ENCODE results near the gene HOXC4. TPM values are rescaled to one million over a fixed set of nuclear protein-coding genes. Genes with fewer than 3 reads are reported as not detected.

Gene HOXC4
- total and polyA plus RNA-seq, 2 experiments from 2014 or later: 2.2 to 3.1 TPM

- in situ Hi-C loops (cut with MboI): no loop called here
- H2AFZ ChIP-seq: peak overlapping the region; percentile 70
- no peak overlapping the region for H3K27ac ChIP-seq
- TF ChIP-seq EZH2 (IDR thresholded peaks at IDR 0.05; ENCODE audit: insufficient read depth, poor library complexity, severe bottlenecking) (no peak), EZH2phosphoT487 (IDR thresholded peaks at IDR 0.05; ENCODE audit: insufficient read depth, low read depth) (no peak)
- peak overlapping the region; percentile 72 for H3K4me3 ChIP-seq
- 57 to 67% methylated on average over 21 to 22 of the region's 22 CpGs for WGBS, 2 experiments (ENCODE audit: low coverage in 1 of 2, low lambda C conversion rate in 2 of 2, missing lambda C conversion rate in 2 of 2)
- no peaks in the 10 kb centered on the region for H4K20me1 ChIP-seq (ENCODE audit: insufficient read depth)
- H3K9me2 ChIP-seq (ENCODE audit: insufficient read depth): no peaks in the 10 kb centered on the region
- no peaks in the 10 kb centered on the region for H3K9me3 ChIP-seq (ENCODE audit: low read depth)
- H3F3A ChIP-seq (ENCODE audit: insufficient read depth): peaks cover 16% of the 10 kb centered on the region; the same call in 1 of the 2 replicates
- peaks cover 63% of the 10 kb centered on the region for H3K79me2 ChIP-seq (ENCODE audit: insufficient read depth)
- DNase-seq: peak; percentile 3
- peaks cover 34% of the 10 kb centered on the region for H3K4me1 ChIP-seq (ENCODE audit: insufficient read depth)
- peak overlapping the region; percentile 97 for H3K9ac ChIP-seq
- H3K27me3 ChIP-seq (replicated peaks; ENCODE audit: insufficient read depth): no peaks in the 10 kb centered on the region
- H3K36me3 ChIP-seq (ENCODE audit: low read depth): no peaks in the 10 kb centered on the region
- H3K4me2 ChIP-seq (ENCODE audit: unreplicated experiment): peak overlapping the region; percentile 94
These were observed 18.8 kb upstream of the HOXC4 start for GRCh38 chr12:54034785-54035310.

- no peak overlapping the region for H2AFZ ChIP-seq
- H3K4me3 ChIP-seq: no peak overlapping the region
- H3K9ac ChIP-seq: no peak overlapping the region; the same call in 1 of the 2 replicates
- in situ Hi-C loops (cut with MboI): no loop called here
- H3K36me3 ChIP-seq (ENCODE audit: low read depth): no peaks in the 10 kb centered on the region
- peaks cover 16% of the 10 kb centered on the region; the same call in 1 of the 2 replicates for H3F3A ChIP-seq (ENCODE audit: insufficient read depth)
- H3K79me2 ChIP-seq (ENCODE audit: insufficient read depth): peaks cover 55% of the 10 kb centered on the region
- H3K9me3 ChIP-seq (ENCODE audit: low read depth): no peaks in the 10 kb centered on the region
- no peak overlapping the region for H3K4me2 ChIP-seq (ENCODE audit: unreplicated experiment)
- H3K4me1 ChIP-seq (ENCODE audit: insufficient read depth): peaks cover 27% of the 10 kb centered on the region
- no peak overlapping the region for H3K27ac ChIP-seq
- no peaks in the 10 kb centered on the region for H3K27me3 ChIP-seq (replicated peaks; ENCODE audit: insufficient read depth)
- 60 to 68% methylated on average over 6 of the region's 6 CpGs for WGBS, 2 experiments (ENCODE audit: low coverage in 1 of 2, low lambda C conversion rate in 2 of 2, missing lambda C conversion rate in 2 of 2)
- no peak for TF ChIP-seq EZH2 (IDR thresholded peaks at IDR 0.05; ENCODE audit: insufficient read depth, poor library complexity, severe bottlenecking)
- TF ChIP-seq EZH2phosphoT487 (IDR thresholded peaks at IDR 0.05; ENCODE audit: insufficient read depth, low read depth): no peak
- H4K20me1 ChIP-seq (ENCODE audit: insufficient read depth): no peaks in the 10 kb centered on the region
- H3K9me2 ChIP-seq (ENCODE audit: insufficient read depth): no peaks in the 10 kb centered on the region
- peak; percentile 20 for DNase-seq
These were observed 17.9 kb upstream of the HOXC4 start for GRCh38 chr12:54035568-54036264.

DNA sequence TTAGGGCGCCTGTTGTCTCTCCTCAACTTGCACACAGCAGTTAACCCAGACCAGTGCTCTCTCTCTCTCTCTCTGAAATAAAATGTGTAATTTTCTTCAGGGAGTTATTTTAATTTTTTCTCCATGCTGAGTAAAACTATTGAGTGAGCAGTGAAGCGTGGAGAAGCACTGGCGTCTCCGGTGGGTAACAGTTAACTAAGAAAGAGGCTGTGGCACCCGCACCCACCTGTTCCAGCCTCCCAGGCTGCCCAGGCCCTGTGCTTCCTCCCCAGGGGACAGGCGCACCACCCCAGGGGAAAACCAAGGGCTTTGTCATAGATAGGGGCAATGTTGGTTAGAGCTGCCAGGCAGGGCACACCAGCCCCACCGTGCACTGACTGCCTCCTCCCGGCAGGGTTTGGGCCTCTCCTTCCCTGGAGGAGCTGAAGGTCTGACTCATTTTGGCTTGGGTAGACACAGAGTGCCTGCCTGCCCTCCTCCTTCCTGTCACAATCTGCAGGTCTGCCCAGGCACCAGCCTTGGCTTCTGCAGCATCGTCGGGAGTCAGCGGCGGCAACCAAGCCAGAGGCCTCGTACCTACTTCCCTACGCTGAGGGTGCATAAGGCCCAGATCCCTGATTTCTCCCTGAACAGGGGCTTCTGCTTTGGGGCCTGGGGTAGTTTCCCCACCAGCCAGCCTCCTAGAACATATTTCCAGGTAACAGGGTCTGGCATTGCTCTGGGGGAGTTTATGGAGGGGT is 16.8 kb upstream of the HOXC4 start:
- no peak overlapping the region for H3K4me2 ChIP-seq (ENCODE audit: unreplicated experiment)
- TF ChIP-seq EZH2phosphoT487 (IDR thresholded peaks at IDR 0.05; ENCODE audit: insufficient read depth, low read depth): no peak
- TF ChIP-seq EZH2 (IDR thresholded peaks at IDR 0.05; ENCODE audit: insufficient read depth, poor library complexity, severe bottlenecking): no peak
- H2AFZ ChIP-seq: no peak overlapping the region
- no peaks in the 10 kb centered on the region for H3K27me3 ChIP-seq (replicated peaks; ENCODE audit: insufficient read depth)
- no peak overlapping the region for H3K9ac ChIP-seq
- no peak overlapping the region for H3K27ac ChIP-seq
- 77 to 78% methylated on average over 14 of the region's 14 CpGs for WGBS, 2 experiments (ENCODE audit: low coverage in 1 of 2, low lambda C conversion rate in 2 of 2, missing lambda C conversion rate in 2 of 2)
- peak; percentile 89 for DNase-seq
- H3K9me3 ChIP-seq (ENCODE audit: low read depth): no peaks in the 10 kb centered on the region
- H3F3A ChIP-seq (ENCODE audit: insufficient read depth): peaks cover 10% of the 10 kb centered on the region; the same call in 1 of the 2 replicates
- no peak overlapping the region for H3K4me3 ChIP-seq
- peaks cover 20% of the 10 kb centered on the region for H3K4me1 ChIP-seq (ENCODE audit: insufficient read depth)
- H3K79me2 ChIP-seq (ENCODE audit: insufficient read depth): peaks cover 44% of the 10 kb centered on the region
- no peaks in the 10 kb centered on the region for H4K20me1 ChIP-seq (ENCODE audit: insufficient read depth)
- H3K9me2 ChIP-seq (ENCODE audit: insufficient read depth): no peaks in the 10 kb centered on the region
- no peaks in the 10 kb centered on the region for H3K36me3 ChIP-seq (ENCODE audit: low read depth)
- in situ Hi-C loops (cut with MboI): no loop called here

DNA sequence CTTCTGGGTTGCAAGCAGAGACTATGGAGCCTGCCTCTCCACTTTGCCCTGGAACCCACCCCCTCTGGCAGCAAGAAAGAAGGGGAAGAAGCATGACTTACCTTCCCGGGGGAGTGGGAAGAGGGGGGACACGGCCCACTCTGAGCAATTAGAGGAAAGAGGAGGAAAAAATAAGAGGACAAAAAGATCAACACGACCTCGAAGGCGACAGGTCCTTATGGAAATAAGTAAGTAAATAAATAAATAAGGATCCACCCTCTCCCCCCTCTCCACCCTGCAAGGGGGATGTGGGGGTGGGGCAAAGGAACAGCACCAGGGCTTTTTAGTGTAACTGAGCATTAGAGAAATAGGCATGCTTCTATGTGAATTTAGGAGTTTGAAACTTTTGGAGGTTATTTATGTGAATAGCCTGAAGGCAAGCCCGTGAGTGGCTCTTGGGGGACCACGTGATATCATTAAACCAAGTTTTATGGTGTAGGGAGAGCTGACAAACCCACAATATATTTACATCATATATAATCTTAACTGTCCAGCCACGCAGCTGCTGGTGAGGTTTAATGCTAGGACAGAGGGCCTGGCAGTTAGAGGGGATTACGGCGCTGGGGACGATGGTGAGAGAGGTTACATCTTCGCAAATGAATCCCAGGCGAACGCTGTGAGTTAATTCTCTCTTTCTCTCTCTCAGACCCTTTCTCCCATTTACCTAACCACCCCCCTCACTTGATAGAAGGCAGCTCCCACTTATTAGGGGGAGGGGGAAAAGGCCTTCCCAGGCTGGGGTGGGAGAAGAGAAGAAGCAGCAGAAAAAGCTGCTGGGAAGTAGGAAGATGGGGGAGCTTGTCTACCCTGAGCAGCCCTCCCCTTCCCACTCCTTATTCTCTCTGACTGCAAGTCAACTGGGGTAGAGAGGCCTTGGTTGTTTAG is 16.0 kb upstream of the HOXC4 start:
- no peak for TF ChIP-seq EZH2phosphoT487 (IDR thresholded peaks at IDR 0.05; ENCODE audit: insufficient read depth, low read depth)
- no peak for TF ChIP-seq EZH2 (IDR thresholded peaks at IDR 0.05; ENCODE audit: insufficient read depth, poor library complexity, severe bottlenecking)
- no peak overlapping the region for H3K27ac ChIP-seq
- H4K20me1 ChIP-seq (ENCODE audit: insufficient read depth): no peaks in the 10 kb centered on the region
- H3K4me1 ChIP-seq (ENCODE audit: insufficient read depth): peaks cover 13% of the 10 kb centered on the region
- no peaks in the 10 kb centered on the region for H3K36me3 ChIP-seq (ENCODE audit: low read depth)
- H3K9me2 ChIP-seq (ENCODE audit: insufficient read depth): no peaks in the 10 kb centered on the region
- H3K9me3 ChIP-seq (ENCODE audit: low read depth): no peaks in the 10 kb centered on the region
- H3K9ac ChIP-seq: no peak overlapping the region
- no peak for DNase-seq
- 0 out of 2 replicates have a peak, but pooled peaks cover 4% of the 10 kb centered on the region for H3F3A ChIP-seq (ENCODE audit: insufficient read depth)
- H3K4me3 ChIP-seq: no peak overlapping the region
- no peak overlapping the region for H3K4me2 ChIP-seq (ENCODE audit: unreplicated experiment)
- in situ Hi-C loops (cut with MboI): no loop called here
- WGBS, 2 experiments (ENCODE audit: low coverage in 1 of 2, low lambda C conversion rate in 2 of 2, missing lambda C conversion rate in 2 of 2): 78 to 83% methylated on average over 14 of the region's 14 CpGs
- no peaks in the 10 kb centered on the region for H3K27me3 ChIP-seq (replicated peaks; ENCODE audit: insufficient read depth)
- H3K79me2 ChIP-seq (ENCODE audit: insufficient read depth): peaks cover 44% of the 10 kb centered on the region
- no peak overlapping the region for H2AFZ ChIP-seq

Measured in GM23248 (cell line).